Fibroblast of skin of left quadriceps (primary cell): Measurements from ENCODE around the gene MYH16.
"Not testable (repeated sequence)": the region's sequence is repeated elsewhere in the genome, so short reads cannot be mapped to it uniquely, and the experiment has no call there.

Source experiments
- DNase-seq, 2 experiments: peaks; one replicate each; pipeline ENCODE4 v3.0.0-alpha.2; 2013; ENCODE audit warnings: low read depth in 2 of 2

MYH16 gene

DNA sequence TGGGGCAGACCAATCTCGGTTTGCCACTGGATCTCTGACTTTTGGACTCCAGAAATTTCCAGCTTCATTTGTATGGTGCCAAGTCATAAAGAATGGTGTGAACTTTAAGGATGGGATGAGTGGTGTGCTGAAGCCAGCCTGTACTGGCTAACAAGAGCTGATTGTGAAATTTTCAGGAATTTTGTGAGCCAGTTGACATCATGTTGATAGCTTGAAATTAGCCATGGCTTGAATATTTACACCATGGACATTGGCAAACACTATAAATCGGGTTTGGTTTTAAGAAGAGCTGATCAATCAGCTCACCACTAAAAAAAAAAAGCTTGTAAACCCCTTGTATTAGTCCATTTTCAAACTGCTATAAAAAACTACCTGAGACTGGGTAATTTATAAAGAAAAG is 14.1 kb upstream of the MYH16 start:
- no peak for DNase-seq

DNA sequence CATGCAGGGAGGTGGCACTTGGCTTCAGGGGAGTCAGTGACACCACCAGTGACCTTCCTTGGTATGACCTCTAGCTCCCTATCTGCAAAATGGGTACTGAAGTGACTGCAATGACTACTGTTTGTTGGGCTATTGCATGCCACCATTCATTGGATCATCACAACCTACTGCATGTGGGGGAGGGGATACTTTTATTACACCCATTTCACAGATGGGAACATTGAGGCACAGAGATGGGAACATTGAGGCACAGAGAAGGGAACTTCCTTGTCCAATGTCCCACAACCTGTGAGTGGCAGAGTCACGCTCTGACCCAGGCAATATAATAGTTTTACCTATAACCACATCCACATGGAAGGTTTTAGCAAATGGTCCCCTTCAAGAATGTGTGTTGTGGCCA is 12.2 kb upstream of the MYH16 start:
- no peak for DNase-seq

DNA sequence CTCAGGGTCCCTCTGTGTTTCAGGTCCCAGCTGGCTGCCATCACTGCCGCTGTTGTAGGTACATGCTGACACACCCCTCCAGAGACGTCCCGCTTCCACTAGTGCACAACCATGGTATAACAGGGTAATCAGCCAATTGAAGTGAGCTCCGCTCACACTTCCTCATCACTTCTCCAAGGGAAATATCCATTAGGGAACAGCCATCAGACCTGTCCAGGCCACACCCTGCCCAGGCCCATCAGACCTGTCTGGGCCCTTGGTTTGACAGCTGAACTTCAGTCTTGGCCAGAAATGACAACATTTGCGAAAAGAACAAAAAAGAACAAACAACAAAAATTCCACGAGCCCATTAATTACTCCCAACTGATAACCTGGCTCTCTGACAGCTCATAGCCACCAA is 11.0 kb upstream of the MYH16 start:
- DNase-seq: no peak

DNA sequence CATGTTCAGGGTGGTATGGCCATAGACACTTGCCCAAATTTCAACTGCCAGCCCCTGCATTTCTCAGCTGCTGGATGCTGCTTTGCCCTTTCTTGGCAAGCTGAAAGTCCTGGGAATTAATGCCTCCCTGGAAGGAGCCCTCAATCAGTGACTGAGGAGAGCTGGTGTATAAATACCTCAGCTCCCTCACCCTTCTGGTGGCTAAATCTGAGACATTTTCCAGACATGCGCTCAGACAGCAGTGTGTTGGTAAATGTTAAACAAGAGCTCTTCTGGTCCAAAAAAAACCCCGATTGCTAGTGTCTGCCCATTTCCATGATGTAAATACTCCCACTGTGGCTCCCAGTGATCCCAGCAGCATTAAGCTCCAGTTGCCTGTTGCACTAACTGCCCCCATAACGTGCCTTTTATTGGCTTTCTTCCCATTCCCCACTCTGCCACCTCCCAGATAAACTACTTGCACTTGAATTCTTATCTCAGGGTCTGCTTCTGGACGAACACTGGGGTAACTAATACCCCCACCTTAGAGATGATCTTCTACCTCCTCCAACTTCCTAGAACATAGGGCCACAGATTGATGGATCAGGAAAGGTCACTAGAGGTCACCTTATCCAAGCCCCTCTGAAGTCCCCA is 6.7 kb upstream of the MYH16 start:
- no peak for DNase-seq

DNA sequence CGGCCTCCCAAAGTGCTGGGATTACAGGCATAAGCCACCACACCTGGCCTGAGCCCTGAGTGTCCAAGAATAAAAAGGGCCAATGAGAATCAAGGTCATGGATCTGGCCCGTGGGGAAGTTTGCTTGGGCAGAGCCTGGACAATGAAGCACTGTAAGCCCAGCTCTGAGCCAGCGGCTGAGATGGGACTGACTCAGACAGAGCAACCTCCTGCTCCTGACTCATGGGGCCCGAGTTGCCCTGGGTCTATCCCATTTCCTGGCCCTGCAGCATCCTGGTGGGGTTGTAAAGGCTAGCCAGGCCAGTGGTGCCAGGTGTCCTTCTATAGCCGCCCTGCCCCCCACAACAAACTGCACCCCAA is 5.2 kb upstream of the MYH16 start:
- no peak for DNase-seq

DNA sequence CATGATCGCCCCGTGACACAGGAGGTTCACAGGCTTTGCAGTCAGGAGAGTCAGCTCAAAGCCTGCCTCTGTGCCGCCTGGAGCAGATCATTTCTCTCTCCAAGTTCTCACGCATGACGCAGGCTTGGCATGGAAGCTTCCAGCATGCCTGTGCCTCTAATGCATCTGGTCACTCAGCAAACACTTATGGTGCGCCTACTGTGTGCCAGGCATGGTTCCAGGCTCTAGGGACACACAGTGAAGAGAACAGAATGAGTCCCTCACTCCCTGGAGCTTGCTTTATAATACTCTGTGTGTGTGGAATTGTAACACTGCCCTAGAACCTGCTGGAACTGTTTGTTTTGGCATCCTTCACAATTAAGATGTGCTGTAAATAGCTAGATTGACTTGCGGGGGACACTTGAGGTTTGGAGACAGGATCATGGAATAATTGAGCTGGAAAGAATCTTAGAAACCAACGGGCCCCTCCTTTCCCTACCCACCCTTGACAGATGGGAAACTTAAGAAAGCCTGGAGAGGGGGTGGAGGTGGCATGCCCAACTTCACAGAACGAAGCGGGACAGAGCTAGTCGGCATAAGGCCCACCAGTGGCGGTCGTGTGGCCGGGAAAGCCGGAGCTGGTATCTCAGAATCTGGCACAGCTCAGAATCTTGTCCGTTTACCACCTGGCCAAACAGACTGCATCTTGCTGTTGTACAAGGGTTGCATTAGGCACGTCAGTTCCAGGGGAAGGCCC is 4.6 kb upstream of the MYH16 start:
- no peak for DNase-seq

DNA sequence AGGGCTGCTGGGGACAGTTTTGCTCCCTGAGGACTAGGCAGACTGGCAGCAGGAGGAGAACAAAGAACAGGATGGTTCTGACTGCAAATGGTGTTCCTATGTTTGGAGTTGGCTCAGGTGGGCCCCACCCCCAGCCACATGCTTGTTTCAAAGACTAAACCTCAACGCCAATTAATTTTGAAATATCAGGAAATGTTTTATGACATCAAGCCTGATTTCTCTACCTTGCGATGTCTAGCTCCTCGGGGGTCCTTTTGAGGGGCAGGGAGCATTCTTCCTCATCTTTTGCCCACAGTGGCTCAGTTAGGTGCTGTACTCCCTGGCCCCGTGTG is 4.1 kb upstream of the MYH16 start:
- DNase-seq: no peak

DNA sequence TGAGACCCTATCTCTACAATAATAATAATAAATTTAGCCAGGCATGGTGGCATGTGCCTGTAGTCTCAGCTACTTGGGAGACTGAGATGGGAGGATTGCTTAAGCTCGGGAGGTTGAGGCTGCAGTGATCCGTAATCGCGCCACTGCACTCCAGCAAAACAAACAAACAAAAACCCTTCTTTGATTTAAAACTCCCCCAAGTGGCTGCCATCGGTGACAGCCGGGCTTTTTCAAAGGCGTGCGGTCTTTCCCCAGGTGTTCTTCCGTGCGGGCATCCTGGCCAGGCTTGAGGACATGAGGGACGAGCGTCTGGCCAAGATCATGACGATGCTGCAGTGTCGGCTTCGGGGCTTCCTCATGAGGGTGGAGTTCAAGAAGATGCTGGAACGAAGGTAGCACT is 1.9 kb upstream of the MYH16 start:
- no peak for DNase-seq

DNA sequence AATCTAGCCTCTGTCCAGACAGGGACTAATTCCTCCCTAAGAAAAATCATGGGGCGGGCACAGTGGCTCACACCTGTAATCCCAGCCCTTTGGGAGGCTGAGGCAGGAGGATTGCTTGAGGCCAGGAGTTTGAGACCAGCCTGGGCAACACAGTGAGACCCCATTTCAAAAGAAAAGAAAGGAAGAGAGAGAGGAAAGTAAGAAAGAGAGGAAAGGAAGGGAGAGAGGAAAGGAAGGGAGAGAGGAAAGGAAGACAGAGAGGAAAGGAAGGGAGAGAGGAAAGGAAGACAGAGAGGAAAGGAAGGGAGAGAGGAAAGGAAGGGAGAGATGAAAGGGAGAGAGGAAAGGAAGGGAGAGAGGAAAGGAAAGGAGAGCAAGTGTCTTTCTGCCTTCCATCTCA is 922 bp downstream of the MYH16 start:
- DNase-seq: not testable (repeated sequence)

DNA sequence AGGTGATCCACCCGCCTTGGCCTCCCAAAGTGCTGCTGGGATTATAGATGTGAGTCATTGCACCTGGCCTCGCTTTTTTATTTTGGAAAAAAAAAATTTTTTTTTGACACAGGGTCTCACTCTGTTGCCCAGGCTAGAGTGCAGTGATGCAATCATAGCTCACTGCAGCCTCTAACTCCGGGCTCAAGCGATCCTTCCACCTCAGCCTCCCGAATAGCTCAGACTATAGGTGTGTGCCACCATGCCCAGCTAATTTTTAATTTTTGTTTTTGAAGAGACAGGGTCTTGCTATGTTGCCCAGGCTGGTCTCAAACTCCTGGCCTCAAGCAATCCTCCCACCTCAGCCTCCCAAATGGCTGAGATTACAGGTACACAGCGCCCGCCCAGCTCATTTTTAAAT is 2.3 kb downstream of the MYH16 start:
- DNase-seq: not testable (repeated sequence)

DNA sequence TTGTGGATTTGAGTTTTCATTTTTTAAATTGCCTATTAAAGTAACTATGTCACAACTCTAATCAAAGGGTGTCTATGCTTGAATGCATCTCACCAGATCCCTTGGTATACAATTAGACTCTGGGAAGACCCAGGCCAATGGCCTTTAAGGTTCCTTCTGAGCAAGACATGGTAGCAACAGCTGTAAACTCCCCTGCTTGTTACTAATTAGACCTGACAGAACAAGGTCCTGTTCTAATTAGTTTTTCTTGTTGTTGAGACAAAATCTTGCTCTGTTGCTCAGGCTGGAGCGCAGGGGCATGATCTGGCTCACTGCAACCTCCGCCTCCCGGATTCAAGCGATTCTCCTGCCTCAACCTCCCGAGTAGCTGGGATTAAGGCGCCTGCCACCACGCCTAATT is 2.9 kb downstream of the MYH16 start:
- DNase-seq: no peak

DNA sequence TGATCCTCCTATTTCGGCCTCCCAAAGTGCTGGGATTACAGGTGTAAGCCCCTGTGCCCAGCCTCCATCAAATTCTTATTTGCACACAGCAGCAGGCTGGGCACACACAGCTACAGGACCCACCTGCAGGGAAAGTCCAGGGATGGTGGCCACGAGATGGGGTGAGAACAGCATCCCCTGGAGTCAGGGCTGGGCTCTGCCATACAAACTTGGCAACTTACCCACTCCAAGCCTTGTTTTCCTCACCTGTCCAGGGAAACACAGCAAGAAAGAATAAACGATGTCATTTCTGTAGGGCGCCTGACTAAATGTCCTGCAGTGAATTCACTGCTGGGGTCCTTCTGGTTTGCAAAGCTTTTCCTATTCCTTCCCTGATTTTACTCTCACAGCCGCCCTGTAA is 5.5 kb downstream of the MYH16 start:
- DNase-seq: no peak

DNA sequence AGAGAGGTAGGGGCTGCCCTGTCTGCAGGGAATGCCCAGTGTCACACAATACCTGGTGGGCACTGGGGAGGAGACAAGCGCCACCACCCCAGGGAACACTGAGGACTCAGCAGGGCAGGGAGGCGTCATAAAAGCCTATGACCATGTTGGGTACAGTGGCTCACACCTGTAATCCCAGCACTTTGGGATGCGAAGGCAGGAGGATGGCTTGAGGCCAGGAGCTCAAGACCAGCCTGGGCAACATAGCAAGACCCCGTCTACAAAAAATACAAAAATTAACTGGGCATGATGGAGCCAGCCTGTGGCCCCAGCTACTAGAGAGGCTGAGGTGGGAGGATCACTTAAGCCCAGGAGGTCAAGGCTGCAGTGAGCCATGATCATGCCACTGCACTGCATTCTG is 11.5 kb downstream of the MYH16 start:
- DNase-seq: not testable (repeated sequence)

DNA sequence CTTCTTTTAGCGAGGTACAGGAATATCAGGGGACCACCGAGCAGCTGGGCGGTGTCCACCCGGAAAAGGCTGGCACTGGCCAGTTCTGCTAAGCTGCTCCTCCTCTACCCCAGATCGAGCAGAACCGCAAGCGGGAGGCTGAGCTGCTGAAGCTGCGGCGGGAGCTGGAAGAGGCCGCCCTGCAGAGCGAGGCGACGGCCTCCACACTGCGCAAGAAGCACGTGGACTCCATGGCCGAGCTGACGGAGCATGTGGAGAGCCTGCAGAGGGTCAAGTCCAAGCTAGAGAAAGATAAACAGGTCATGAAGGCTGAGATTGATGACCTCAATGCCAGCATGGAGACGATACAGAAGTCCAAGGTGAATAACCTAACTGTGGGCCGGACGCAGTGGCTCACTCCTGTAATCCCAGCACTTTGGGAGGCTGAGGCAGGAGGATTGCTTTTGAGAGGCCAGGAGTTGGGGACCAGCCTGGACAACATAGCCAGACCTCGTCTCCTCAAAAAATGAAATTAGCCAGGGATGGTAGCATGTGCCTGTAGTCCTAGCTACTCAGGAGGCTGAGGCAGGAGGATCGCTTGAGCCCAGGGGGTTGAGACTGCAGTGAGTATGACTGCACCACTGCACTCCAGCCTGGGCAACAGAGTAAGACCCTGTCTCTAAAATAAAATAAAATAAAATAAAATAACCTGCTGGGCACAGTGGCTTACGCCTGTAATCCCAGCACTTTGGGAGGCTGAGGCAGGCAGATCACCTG is 15.3 kb downstream of the MYH16 start:
- DNase-seq: no peak

DNA sequence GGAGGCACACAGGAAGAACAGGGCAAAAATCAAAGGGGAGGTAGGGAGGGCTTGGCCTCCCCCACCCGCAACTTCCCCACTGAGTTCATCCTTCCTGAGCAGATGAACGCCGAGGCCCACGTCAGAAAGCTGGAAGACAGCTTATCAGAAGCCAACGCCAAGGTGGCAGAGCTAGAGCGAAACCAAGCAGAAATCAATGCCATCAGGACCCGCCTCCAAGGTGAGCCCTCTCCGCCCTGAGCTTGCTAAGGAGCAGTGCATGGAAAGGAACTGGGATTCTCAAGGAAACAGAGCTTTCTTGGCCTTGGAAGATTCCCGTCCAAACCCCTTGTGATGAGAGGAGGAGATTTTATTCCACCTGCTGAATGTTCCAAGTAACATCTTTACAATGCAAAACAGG is 16.5 kb downstream of the MYH16 start:
- DNase-seq: no peak

DNA sequence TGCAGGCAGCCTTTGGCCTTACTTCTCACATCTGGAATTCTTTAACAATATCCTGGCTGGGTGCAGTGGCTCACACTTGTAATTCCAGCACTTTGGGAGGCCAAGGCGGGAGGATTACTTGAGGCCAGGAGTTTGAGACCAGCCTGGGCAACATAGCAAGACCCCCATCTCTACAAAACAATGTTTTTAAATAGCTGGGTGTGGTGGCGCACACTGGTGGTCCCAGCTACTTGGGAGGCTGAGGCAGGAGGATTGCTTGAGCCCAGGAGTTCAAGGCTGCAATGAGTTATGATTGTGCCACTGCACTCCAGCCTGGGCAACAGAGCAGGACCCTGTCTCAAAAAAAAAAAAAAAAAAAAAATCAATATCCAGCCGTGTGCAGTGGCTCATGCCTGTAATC is 17.5 kb downstream of the MYH16 start:
- not testable (repeated sequence) for DNase-seq

DNA sequence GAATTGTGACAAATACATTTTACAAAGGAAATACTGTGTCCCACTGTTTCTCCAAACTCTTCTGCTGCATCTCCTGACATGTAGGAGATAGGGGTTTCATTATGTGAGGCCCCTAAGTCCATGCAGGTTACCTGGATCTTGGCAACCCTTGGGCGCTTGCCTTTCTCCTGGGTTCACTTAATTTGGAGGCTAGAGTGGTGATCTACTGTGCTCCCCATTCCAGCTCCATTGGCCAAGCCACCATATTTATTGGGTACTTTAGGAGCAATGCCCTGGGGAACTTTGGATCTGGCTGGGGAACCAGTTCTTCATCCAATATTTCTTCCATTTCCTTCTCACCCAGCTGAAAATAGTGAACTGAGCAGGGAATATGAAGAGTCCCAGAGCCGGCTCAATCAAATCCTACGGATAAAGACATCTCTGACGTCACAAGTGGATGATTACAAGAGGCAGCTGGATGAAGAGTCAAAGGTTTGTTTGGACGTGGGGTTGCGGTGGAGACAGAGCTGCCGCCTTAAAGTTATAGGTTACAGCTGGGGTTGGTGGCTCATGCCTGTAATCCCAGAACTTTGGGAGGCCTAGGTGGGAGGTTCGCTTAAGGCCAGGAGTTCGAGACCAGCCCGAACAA is 18.5 kb downstream of the MYH16 start:
- DNase-seq: no peak

DNA sequence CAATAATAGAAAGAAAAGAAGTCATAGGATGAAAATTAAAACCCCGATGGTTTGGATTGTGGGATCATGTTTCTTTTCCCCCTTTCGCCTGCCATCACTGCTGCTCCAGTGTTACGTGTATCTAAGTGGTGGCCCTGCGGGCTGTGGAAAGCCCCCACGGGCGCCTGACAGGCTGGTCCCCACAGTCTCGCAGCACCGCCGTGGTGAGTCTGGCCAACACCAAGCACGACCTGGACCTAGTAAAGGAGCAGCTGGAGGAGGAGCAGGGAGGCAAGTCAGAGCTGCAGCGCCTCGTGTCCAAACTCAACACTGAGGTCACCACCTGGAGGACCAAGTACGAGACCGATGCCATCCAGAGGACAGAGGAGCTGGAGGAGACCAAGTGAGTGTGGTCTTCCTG is 19.5 kb downstream of the MYH16 start:
- DNase-seq: no peak

DNA sequence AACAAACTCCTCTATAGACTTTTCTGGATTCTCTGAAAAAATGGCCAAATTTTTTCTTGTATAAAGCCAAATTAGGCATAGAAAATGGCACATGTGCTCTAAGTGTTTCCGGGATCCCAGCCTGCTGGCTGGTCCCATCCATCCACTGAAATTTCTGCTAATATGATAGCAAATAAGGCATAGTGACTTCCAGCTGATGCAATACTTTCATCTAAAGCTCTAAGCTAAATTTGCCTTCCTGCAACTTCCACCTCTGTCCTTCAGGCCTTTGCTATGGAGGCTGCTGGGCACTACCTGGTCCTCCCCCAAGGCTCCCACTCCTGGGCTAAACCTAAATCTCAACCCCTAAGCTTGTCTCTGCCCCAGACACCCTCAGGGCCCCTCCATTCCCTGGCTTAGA is 20.5 kb downstream of the MYH16 start:
- DNase-seq: no peak

DNA sequence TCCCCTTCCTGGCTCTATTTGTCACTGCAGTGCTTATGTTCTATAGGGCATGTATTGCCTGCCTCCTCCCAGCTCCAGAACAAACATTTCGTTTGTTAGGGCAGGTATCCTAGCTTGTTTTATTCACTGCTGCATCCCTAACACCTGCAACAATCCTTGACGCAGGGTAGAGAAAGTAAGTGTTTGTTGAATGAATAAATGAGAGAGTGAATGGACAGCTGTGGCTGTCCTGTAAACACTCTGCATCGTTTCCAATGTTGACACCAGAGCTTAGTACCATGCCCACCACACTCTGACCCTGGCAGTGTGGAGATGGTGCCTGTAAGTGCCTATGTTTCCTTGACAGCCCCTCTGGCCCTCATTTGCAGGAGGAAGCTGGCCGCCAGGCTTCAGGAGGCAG is 21.0 kb downstream of the MYH16 start:
- no peak for DNase-seq

DNA sequence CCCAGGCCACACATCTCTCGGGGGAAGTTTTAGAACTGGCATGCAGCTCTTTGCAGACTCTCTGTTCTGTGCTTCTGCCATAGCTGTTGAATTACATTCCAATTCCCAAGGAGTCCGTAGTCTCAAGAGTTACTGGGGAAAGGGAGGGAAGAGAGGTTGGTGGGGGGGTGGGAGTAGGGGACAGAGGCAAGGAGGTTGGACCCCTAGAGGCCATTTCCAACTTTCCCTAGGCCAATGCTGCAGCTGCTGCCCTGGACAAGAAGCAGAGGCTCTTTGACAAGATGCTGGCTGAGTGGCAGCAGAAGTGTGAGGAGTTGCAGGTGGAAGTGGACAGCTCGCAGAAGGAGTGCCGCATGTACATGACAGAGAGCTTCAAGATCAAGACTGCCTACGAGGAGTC is 23.8 kb downstream of the MYH16 start:
- DNase-seq: no peak

DNA sequence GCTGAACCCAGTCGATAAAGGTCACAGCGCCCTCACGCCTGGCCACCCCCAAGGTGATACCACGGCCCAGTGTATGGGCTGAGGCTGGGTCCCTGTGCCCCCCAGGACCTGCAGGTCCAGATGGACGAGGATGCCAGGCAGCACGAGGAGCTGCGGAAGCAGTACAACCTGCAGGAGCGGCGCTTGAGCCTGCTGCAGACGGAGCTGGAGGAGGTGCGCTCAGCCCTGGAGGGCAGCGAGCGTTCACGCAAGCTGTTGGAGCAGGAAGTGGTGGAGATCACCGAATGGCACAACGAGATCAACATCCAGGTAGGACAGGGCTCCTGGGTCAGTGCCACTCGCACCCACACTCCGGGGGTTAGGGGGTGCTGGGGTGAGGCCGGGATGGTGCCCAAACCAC is 28.9 kb downstream of the MYH16 start:
- no peak for DNase-seq
